Measurements from ENCODE around the gene PDZD7.

PDZD7 gene

DNA sequence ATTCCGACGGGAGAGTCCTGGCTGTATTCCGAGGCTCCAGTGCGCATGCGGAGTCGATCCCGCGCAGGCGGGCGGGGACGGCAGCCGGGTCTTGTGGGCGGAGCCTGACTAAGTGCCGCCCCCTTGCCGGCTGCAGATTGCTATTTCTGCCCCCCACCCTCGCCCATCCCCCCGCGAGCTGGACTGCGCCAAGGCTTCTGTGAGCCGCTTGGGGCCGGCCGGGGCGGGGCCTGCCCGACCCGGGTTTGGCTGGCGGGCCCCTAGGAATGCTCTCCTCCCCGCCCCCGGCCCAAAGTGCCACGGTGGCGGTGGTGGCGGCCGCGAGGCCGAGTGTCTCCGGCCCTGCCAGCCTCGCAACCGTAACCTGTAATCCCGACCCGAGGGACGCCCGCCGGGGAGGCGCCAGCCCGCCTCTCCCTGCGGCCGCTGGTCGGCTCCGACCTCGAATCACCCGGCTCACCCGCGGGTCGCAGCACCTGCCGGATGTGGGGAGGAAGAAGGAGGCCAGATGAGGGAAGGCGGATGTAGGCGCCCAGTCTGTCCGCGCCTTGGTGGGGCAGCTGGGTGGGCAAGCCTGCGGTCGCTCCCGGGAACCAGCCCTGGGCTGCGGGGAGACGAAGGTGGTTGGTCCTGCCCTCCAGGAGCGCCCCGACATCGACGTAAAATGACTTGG, 30.2 kb upstream of the PDZD7 start:
- DNase-seq (ENCODE audit: low spot score), result peak; percentile 92

DNA sequence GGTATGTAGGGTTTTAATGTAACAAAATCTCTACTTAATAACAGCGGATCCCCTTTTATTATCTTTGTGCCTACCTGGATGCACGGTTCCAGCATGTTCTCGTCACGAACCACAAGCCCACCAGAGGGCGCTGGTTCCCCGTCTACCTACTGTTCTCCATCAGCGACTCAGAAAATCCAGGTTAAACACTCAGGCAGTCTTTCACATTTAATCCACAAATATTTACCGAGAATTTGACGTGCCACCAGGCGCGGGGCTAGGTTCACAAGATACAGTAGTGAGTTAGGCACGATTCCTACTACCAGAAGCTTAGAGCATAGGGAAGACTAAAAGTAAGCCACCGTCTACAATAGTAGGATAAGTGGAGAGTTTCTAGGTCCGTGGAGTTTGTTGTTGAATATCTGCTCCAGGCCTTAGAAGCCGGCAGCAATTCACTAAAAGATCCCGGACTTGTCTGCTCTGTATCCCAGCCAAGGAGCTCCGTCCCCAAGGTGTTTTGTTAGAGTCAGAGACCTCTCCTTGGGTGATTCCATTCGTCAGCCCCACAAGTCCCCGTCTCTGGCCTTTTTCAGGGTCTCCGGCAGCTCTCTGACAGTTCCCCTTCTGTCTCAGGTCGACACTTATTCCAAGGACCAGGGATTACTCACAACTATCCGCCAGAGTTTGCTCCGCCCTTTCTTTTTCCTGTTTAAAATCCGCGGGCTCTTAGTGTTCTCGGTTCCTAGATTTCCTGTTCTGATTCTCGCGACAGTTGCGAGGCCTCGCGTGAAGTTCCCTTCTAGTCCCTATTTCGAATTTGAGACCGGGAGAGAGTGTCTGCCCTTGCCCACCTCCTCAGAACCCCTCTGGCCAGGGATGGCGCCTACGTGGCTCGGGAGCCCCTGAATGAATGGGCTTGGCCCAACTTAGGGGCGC, 29.4 kb upstream of the PDZD7 start:
- DNase-seq (ENCODE audit: low spot score), result peak; percentile 89

DNA sequence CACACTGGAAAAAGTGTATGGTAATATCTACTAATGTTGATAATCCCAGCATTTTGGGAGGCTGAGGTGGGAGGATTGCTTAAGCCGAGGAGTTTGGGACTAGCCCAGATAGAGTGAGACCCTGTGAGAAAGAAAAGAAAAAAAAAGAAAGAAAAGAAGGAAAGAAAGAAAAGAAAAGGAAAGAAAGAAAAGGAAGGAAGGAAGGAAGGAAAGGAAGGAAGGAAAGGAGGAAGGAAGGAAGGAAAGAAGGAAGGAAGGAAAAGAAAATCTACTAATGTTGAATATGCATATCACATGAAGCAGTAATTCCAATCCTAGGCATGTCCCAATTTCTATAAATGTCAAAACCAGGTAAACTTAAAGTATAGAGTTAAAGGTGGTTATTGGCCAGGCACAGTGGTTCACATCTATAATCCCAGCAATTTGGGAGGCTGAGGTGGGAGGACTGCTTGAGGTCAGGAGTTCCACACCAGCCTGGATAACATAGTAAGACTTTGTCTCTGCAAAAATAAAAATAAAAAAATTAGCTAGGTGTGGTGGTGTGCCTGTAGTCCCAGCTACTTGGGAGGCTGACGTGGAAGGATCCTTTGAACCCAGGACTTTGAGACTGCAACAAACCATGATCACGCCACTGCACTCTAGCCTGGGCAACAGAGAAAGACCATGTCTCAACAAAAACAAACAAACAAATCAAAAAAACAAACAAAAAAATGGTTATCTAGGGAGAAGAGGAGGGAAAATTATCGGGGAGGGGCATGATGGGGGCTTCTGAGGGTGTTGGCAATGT, 25.6 kb upstream of the PDZD7 start:
- DNase-seq (ENCODE audit: low spot score), result no peak

DNA sequence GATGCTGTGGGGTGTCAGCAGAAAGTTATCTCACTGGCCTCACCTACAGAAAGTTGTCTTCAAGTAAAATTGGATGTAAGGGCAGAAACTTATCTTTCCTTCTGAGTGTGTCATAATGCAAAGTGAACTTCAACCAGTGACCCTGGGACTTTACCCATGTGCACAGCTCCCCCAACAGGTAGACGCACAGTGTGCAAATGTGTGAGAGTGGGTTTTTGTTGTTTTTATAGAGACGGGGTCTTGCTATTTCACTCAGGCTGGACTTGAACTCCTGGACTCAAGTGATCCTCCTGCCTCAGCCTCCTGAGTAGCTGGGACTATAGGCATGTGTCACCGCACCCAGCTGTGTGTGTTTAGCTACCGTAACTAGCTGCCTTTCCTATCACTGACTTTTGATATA, 24.5 kb upstream of the PDZD7 start:
- no peak for DNase-seq (ENCODE audit: low spot score)

DNA sequence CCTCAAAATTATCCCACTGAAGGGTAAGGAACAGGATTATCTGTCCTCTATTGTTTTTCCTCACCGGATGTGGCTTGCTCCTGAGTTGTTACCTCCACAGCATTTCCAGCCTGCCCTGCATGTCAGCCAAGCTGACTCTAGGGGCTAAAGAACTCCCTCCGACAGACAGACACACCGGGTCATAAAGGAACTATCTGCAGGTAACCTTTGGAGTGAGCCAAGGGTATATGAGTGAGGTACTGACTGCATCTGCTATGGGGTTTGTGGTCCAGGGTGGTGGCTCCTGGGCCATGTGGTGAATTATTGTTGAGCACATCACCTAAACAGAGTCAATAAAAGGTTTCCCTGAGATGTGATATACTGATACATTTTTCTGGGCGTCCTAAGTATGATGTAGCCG, 23.9 kb upstream of the PDZD7 start:
- DNase-seq (ENCODE audit: low spot score), result no peak

DNA sequence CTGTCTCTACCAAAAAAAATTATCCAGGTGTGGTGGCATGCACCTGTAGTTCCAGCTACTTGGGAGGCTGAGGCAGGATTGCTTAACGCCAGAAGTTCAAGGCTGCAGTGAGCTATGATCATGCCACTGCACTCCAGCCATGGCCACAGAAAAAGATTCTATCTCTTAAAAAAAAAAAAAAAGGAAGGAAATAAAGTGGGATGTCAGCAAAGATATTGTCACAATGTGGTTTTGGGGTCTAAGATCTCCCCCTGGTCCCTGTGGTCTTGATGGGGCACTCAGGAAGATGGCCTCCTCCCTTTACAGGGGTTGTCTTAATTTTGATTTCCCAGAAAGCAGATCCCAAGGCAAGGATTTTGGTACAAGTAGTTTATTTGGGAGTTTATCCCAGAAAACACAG, 23.4 kb upstream of the PDZD7 start:
- DNase-seq (ENCODE audit: low spot score), result no peak

DNA sequence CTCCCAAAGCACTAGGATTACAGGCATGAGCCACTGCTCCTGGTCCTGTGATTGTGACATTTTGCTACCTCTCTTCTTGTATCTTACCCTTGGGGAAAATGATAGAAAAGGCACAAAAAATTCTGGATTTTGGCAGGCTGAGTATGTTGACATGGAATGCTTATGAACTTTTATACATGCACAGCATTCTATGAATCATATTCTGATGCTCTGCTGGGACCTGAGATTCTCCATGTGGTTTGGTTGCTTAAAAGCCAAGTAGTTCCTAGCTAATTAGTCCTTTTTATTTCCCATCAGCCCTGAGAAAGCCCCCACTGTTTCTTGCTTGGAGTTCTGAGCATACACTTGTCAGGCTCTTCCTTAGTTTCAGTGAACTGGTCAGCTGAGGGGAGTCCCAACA, 22.6 kb upstream of the PDZD7 start:
- DNase-seq (ENCODE audit: low spot score), result no peak

DNA sequence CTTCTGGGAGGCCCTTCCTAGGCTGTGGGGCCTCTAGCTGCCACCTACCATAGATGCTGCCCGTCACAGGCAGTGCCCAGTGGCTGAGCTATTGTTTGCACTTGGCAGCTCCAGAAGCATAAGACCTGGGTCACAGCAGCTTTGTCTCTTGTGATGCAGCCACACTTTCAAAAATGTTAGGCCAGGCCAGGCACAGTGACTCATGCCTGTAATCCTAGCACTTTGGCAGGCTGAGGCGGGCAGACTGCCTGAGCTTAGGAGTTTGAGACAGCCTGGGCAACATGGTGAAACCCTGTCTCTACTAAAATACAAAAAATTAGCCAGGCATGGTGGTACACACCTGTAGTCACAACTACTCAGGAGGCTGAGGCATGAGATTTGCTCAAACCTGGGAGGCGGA, 21.4 kb upstream of the PDZD7 start:
- DNase-seq (ENCODE audit: low spot score), result no peak

DNA sequence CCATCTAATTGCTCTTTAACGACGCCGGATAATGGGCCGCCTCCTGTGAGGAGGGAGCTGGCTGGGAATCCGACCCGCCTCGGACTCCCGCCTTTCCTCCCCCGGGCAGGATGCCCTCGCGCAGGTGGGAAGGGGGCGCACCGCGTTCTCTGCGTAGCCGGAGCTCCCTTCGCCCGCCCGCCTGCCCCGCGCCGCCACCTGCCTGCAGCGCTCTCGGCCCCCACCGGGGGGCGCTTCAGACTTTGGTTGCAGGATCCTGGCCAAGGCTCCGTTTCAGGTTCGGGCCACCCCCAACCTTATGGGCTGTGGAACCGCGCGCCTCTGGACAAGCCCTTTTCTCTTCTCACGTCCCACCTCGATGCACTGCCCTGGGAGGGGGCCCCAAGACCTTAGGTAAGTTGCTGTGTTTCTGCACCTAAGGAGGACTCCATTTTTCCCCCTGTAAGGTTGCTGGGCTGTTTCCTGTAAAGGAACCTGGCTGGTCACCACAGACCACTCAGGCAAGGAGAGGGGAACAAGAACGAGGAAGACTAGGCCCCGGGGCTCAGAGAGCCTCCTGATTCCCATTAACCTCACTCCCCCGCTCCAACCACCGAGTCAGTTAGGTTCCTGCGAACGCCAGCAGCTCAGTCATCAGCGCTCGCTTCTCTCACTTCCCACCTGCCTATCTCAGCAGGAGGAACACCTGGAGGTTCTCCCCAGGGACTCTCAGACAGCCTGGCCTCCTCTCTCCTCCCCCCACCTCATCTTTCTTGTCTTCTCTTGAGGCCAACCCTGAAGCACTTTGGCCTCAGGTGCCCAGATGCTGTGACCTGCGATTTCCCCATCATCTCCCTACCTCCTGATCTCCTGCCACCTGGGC, 19.5 kb upstream of the PDZD7 start:
- peak; percentile 42 for DNase-seq (ENCODE audit: low spot score)

DNA sequence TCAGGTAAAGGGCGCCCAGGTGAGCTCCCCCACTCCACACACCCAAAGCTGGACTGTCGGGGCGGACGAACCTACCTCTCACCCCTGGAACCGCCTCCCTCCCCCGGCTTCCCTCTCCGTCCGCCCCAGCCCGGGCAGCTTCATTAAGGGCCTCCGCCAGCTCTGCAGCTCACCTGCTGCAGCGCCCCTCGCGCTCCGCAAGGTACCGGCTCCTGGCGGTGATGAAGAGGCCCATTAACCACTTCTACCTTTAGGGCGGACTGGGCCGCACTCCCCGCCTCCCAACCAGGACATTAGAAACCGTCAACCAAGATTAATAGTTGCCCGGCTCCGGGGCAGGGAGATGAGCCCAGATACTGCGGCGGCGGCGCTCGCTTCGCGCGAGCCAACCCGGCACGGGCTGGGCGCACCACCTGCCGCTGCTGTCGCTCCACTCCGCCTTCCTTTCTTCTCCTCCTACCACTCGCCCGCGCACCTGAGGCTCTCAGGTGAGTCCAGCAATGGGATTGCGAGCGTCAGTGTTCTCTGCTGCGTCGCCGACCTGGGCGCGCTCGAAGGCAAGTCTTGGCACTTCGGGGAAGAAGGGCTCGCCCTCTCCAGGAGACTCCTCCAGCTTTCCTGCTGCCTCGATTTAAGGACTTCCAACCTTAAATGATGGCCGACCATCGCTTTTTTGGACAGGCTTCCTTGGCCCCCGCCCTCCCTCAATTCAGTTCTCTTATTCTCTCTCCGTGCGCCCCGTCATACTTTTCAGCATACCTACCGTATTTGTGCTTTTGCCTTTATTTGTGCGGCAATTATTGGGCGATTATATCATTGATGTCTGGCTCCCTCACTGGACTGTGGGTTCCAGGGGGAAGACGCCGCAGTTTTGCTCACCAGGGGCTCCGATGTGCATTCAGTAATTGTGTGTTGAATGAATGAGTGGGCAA, 17.3 kb upstream of the PDZD7 start:
- DNase-seq (ENCODE audit: low spot score), result no peak

DNA sequence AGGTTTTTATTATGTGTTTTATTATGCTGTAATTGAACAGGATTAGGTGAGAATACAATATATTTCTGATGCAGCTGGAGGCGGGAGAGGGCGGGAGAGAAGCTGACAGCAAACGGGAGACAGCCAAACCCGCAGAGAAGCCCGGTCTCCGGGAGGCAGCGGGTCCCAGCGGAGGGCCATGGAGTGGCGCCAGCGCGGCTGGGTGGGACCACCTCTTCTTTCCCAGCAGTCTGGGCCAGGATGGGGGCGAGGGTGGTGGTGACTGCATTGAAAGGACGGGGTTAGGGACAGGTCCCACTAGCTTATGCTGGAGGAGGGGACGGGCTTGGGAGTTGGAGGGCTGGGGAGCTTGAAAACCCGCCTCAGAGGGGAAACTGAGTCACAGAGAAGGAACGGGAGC, 16.3 kb upstream of the PDZD7 start:
- no peak for DNase-seq (ENCODE audit: low spot score)

DNA sequence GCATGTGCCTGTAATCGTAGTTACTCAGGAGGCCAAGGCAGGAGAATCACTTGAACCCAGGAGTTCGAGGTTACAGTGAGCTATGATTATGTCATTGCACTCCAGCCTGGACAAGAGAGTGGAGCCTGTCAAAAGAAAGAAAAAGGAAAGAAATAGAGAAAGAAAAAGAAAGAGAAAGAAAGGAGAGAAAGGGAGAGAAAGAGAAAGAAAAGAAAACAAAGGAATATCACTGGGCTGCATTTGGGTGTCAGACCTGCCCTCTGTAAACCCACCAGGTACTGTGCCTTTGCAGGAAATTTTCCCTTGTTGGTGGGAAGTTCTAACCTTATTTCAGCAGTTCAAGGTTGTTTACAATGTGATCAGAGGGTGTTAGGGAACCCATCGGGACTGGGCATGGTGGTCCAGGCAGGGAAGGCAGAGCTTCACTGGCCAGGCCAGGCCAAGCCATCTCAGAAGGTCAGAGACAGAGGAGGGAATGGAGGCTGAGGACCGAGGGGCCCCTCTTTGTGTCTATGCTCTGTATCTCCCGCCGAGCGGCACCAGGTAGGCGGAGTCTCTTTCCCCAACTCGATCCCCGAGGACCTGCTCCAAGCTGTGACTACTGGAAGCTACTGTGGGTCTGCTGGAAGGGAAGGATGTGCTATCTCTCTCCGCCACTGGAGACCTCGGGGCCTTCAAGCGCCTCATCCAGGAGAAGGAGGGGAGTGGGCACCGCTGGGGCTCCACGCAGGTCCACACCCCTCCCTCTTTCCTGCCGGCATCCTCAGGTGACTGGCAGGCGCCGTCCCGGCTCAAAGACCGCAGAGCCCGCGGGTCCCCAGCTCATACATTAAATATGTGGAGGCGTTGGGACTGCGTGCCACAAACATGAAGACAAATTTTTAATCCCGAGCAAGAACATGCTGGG, 15.7 kb upstream of the PDZD7 start:
- no peak for DNase-seq (ENCODE audit: low spot score)

DNA sequence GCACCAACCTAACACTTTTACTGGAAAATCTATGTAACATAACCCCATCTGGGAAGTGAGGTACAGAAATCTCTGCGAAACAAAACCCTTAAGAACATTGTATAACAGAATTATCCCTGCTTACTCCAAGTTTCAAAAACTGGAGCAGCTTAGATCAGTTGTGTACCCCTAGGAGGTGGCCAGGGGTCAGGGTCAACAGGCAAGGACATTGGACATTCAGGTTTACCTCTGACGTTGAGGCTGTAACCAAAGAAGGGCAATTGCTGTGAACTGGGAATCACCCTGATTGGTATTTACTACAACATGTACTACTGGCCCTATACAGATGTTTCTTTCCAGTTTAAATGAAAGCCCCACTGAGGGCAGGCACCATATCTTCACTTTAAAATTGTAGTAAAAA, 13.2 kb upstream of the PDZD7 start:
- no peak for DNase-seq (ENCODE audit: low spot score)

DNA sequence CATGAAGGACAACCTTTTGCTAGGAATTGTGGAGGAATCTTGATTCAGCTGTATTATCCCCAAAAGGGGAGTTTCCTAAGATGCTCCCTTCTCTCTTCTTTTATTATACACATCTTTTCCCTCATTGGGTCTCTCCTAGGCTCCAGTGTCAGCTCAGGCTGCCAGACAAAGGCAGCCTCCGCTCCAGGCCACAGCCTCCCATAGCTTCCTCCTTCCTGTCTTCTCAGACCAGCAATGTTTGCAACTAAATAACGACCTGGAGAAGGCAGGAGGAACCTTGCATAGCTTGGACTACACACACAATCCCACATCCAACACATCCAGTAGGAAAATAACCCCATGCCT, 12.4 kb upstream of the PDZD7 start:
- no peak for DNase-seq (ENCODE audit: low spot score)

DNA sequence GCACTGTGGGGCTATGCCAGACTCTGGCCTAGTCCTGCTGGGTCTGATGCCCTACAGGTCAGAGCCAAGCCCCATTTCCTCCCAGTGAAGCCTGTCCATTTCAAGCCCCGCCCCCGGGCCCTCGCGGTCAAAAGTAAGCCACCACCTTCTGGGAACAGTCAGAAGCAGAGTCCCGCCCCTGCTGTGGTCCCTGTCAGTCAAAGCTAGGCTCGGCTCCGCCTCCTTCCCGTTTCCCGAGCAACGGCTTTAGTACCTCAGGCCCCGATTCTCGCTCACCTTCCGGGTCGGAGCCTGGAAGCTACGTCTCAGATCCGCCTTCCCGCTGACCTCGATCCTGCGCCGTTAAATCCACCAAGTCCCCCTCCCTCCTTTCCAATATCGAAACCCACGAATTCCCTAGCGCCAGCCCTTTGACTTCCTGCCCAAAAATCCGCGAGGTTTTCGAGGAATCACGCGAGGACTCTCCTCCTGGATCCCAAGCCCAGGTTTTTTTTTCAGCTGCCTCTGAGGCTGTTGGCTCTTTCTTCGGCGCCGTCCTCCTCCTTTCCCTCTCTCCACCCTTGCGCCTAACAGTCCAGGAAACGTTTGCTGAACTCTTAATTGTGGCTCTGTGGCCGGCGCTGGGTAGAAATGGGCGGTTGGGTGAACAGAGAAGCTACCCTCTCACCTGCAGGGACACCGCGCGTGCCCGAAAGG, 11.9 kb upstream of the PDZD7 start:
- DNase-seq (ENCODE audit: low spot score), result peak; percentile 93

DNA sequence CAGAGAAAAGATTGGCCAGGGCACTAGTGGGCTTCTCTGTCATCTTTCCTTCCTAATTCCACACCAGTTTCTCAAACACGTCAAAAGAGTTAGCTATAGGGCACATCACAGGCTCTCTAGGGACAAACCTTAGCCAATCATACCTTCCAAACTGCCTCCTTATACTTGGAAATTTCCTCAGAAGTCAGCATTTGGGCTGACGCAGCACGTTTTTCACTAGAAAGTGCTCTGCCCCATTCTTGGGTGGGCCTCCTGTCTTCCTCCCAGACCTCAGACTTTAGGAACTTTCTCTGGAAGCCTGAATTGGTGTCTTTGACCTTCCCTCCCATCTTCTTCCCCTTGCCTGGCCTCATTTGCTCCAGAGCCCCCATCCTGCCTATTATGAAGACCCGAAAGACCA, 11.2 kb upstream of the PDZD7 start:
- no peak for DNase-seq (ENCODE audit: low spot score)

DNA sequence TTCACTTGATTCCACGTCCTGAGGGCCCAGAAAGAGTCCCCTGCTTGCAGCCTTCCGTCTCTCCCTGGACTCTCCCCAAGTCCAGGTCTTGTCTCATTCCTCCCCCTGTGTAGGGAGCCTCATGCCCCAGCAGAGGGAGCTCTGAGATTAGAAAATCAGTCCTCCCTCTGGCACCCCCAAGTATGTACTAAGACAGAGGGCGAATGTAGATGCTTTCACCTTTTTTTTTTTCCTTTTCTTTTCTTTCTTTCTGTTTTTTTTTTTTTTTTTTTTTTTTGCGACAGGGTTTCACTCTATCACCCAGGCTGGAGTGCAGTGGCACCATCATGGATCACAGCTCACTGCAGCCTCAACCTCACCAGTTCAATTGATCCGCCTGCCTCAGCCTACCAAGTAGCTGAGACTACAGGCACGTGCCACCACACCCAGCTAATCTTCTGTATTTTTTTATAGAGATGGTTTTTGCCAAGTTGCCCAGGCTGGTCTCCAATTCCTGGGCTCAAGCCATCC, 10.4 kb upstream of the PDZD7 start:
- peak; percentile 61 for DNase-seq (ENCODE audit: low spot score)

DNA sequence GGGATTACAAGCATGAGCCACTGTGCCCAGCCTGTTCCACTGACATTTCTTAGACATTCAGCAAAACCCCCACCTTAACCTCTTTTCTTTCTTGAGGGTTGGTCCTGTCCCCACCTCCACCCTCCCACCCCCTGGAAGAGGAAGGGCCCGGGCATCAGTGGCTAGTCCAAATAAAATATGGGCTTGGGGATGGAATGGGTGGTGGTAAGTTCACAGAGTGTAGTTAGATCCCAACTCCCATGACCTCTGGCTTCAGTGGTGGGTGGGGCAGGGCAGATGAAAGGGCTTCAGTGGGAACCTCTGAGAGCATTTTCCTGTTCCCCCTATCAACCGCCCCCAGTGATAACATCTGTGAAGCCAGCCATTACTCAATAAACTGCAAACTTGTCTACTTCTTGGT, 9.9 kb upstream of the PDZD7 start:
- DNase-seq (ENCODE audit: low spot score), result no peak

DNA sequence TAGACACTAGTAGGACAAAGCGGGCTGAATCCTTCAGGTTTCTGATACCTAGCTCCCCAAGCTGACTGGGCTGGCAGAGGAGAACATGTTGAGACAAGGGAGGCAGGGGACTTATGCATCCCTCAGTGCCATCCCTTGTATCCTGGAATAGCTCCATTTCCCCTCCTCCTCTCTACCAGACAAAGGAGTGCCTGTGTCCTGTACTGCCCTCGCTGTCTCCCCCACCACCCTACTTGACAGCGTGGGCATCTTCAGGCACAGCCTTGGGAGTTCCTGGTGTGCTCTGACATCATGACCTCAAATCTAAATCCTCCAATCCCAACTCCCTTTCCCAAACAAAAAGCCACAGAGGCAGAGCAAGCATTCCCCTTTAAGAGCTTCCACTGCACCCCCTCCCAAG, 9.1 kb upstream of the PDZD7 start:
- DNase-seq (ENCODE audit: low spot score), result peak; percentile 92

All from COLO829 (cell line).